Caco-2 (cell line): ENCODE results near the gene NMNAT3. TPM values are rescaled to one million over a fixed set of nuclear protein-coding genes. Genes with fewer than 3 reads are reported as not detected.

Experiments
- BruUV-seq: library from RNA; stranded (reverse); fragments of 400-500 nt; replicated peaks from 2 replicates; lab custom pipeline; 2021; lab: Mats Ljungman, UMichigan
- CTCF ChIA-PET: fragments of 300-600 bp; sonication (Branson Sonifier 250); formaldehyde crosslinking; loops from one replicate; lab custom pipeline; 2022; ENCODE audit warnings: antibody characterized with exemption; lab: Charles Lee
- POLR2A ChIA-PET: fragments of 300-600 bp; sonication (Branson Sonifier 250); formaldehyde crosslinking; loops from one replicate; lab custom pipeline; 2022; ENCODE audit warnings: antibody characterized with exemption; lab: Charles Lee
- DNase-seq, 2 experiments: peaks; one replicate each; pipeline versions ENCODE4 v3.0.0 to v3.0.0-alpha.2; 2020 to 2022
- H3K27me3 ChIP-seq: replicated peaks from 2 replicates; pipeline ENCODE4 v1.6.0; 2011; ENCODE audit warnings: low read length; ENCODE audit not compliant: control insufficient read depth, insufficient read depth
- H3K36me3 ChIP-seq: 2 replicates; pipeline ENCODE4 v1.5.1; 2011; ENCODE audit warnings: low read length; ENCODE audit not compliant: control insufficient read depth, insufficient read depth
- H3K4me1 ChIP-seq: fragments of 250-450 bp; sonication (Bioruptor Pico); 2 replicates; pipeline ENCODE4 v1.5.1; 2020; ENCODE audit warnings: mild to moderate bottlenecking
- H3K4me3 ChIP-seq: 2 replicates; pipeline ENCODE4 v1.5.1; 2011; ENCODE audit warnings: low read depth, mild to moderate bottlenecking, control low read depth, low read length
- H3K9me3 ChIP-seq: fragments of 250-450 bp; sonication (Bioruptor Pico); 2 replicates; pipeline ENCODE4 v1.5.1; 2020; ENCODE audit warnings: mild to moderate bottlenecking, moderate library complexity
- H3K27ac Mint-ChIP-seq: one replicate; pipeline ENCODE4 v1.8.0; 2022; ENCODE audit warnings: mixed read lengths; ENCODE audit not compliant: unreplicated experiment
- H3K27me3 Mint-ChIP-seq: one replicate; pipeline ENCODE4 v1.8.0; 2022; ENCODE audit warnings: mixed read lengths; ENCODE audit not compliant: insufficient read depth, unreplicated experiment
- H3K36me3 Mint-ChIP-seq: one replicate; pipeline ENCODE4 v1.8.0; 2022; ENCODE audit warnings: mild to moderate bottlenecking, mixed read lengths; ENCODE audit not compliant: insufficient read depth, unreplicated experiment
- H3K4me1 Mint-ChIP-seq: one replicate; pipeline ENCODE4 v1.8.0; 2022; ENCODE audit warnings: low read depth, mixed read lengths; ENCODE audit not compliant: unreplicated experiment
- H3K4me3 Mint-ChIP-seq: one replicate; pipeline ENCODE4 v1.8.0; 2022; ENCODE audit warnings: mild to moderate bottlenecking, moderate library complexity, mixed read lengths; ENCODE audit not compliant: unreplicated experiment
- H3K9me3 Mint-ChIP-seq: one replicate; pipeline ENCODE4 v1.8.0; 2022; ENCODE audit warnings: mixed read lengths; ENCODE audit not compliant: unreplicated experiment
- CTCF ChIP-seq, 2 experiments: fragments of 200-600 bp in 1 of 2; IDR thresholded peaks; 1 replicate in 1 of 2; 2 replicates in 1 of 2; pipeline versions ENCODE4 v1.5.1 to v1.8.0; 2011 to 2022; ENCODE audit warnings: antibody characterized with exemption in 1 of 2, control low read depth in 1 of 2, inconsistent platforms in 1 of 2, low read depth in 1 of 2, low read length in 1 of 2, mild to moderate bottlenecking in 1 of 2, moderate library complexity in 1 of 2; ENCODE audit not compliant: insufficient read depth in 1 of 2, severe bottlenecking in 1 of 2, unreplicated experiment in 1 of 2
- intact Hi-C: fragments of 100-400 bp; cut with micrococcal nuclease; formaldehyde crosslinking; loops from one replicate; pipeline ENCODE4 v1.10.0; 2022; ENCODE audit not compliant: unreplicated experiment
- total RNA-seq: library from RNA; stranded (reverse); gene quantifications from 2 replicates; pipeline ENCODE4 v1.2.3, GENCODE V29; 2022

Gene NMNAT3
- total RNA-seq, 1 experiment from 2014 or later = 17.6 TPM

- no TSS peak for BruUV-seq
- DNase-seq = no peak
- ChIA-PET POLR2A (no interaction called here), CTCF (no interaction called here)
- no peak for TF ChIP-seq CTCF (IDR thresholded peaks at IDR 0.05; ENCODE audit: insufficient read depth in 1 of 2, low read depth in 1 of 2, low read length in 1 of 2, severe bottlenecking in 1 of 2, unreplicated experiment in 1 of 2)
- no peaks in the 10 kb centered on the region for H3K27me3 ChIP-seq
- no peaks in the 10 kb centered on the region for H3K36me3 ChIP-seq
- Mint-ChIP-seq H3K36me3 (no peaks in the 10 kb centered on the region), H3K4me1 (no peaks in the 10 kb centered on the region), H3K27ac (no peak overlapping the region), H3K4me3 (no peak overlapping the region), H3K27me3 (no peaks in the 10 kb centered on the region), H3K9me3 (no peaks in the 10 kb centered on the region)
- intact Hi-C loops = no loop called here
- H3K4me1 ChIP-seq = no peaks in the 10 kb centered on the region
- no peak overlapping the region for H3K4me3 ChIP-seq
- no peaks in the 10 kb centered on the region for H3K9me3 ChIP-seq
Observed at GRCh38 chr3:139695426-139696313, 17.9 kb upstream of the NMNAT3 start.

GRCh38 chr3:139695007-139695406 is 17.2 kb upstream of the NMNAT3 start:
- no peak overlapping the region for H3K27ac Mint-ChIP-seq
- H3K4me3 Mint-ChIP-seq = no peak overlapping the region
- H3K9me3 Mint-ChIP-seq = no peaks in the 10 kb centered on the region
- H3K9me3 ChIP-seq = no peaks in the 10 kb centered on the region
- intact Hi-C loops = no loop called here
- no peak overlapping the region for H3K4me3 ChIP-seq
- no TSS peak for BruUV-seq
- H3K27me3 ChIP-seq = no peaks in the 10 kb centered on the region
- H3K27me3 Mint-ChIP-seq = no peaks in the 10 kb centered on the region
- CTCF ChIA-PET = no interaction called here
- DNase-seq = no peak
- POLR2A ChIA-PET = no interaction called here
- TF ChIP-seq CTCF (IDR thresholded peaks at IDR 0.05; ENCODE audit: insufficient read depth in 1 of 2, low read depth in 1 of 2, low read length in 1 of 2, severe bottlenecking in 1 of 2, unreplicated experiment in 1 of 2) = no peak
- no peaks in the 10 kb centered on the region for H3K36me3 ChIP-seq
- no peaks in the 10 kb centered on the region for H3K4me1 Mint-ChIP-seq
- no peaks in the 10 kb centered on the region for H3K36me3 Mint-ChIP-seq
- H3K4me1 ChIP-seq = no peaks in the 10 kb centered on the region

- H3K9me3 Mint-ChIP-seq = no peaks in the 10 kb centered on the region
- no peaks in the 10 kb centered on the region for H3K27me3 ChIP-seq
- TF ChIP-seq CTCF (IDR thresholded peaks at IDR 0.05; ENCODE audit: insufficient read depth in 1 of 2, low read depth in 1 of 2, low read length in 1 of 2, severe bottlenecking in 1 of 2, unreplicated experiment in 1 of 2) = no peak
- H3K4me3 Mint-ChIP-seq = no peak overlapping the region
- H3K4me1 Mint-ChIP-seq = peaks cover under 1% of the 10 kb centered on the region
- H3K4me1 ChIP-seq = no peaks in the 10 kb centered on the region
- intact Hi-C loops = no loop called here
- CTCF ChIA-PET = no interaction called here
- no peaks in the 10 kb centered on the region for H3K27me3 Mint-ChIP-seq
- H3K4me3 ChIP-seq = no peak overlapping the region
- no peaks in the 10 kb centered on the region for H3K9me3 ChIP-seq
- no peak for DNase-seq
- no peaks in the 10 kb centered on the region for H3K36me3 Mint-ChIP-seq
- no peaks in the 10 kb centered on the region for H3K36me3 ChIP-seq
- H3K27ac Mint-ChIP-seq = no peak overlapping the region
- POLR2A ChIA-PET = no interaction called here
- BruUV-seq = no TSS peak
Observed at GRCh38 chr3:139694542-139694941, 16.8 kb upstream of the NMNAT3 start.
